Common myeloid progenitor, CD34-positive (primary cell): Measurements from ENCODE around the gene TRIM31.

Experiments used
- CTCF ChIA-PET: fragments of 350-600 bp; sonication (Branson Sonifier 250); formaldehyde crosslinking; loops from one replicate; lab custom pipeline; 2021; ENCODE audit warnings: antibody characterized with exemption; lab: Charles Lee
- POLR2A ChIA-PET: fragments of 350-600 bp; sonication (Branson Sonifier 250); formaldehyde crosslinking; loops from one replicate; lab custom pipeline; 2021; ENCODE audit warnings: antibody characterized with exemption; lab: Charles Lee
- DNase-seq, 3 donors: peaks; one replicate each; pipeline versions ENCODE4 v3.0.0 to v3.0.0-alpha.2; 2013
- H3K27ac ChIP-seq, 2 experiments: 1 replicate in 1 of 2; 2 replicates in 1 of 2; pipeline ENCODE4 v1.7.0; 2013; ENCODE audit warnings: inconsistent platforms in 2 of 2, low read length in 2 of 2, mild to moderate bottlenecking in 2 of 2, low read depth in 1 of 2, moderate library complexity in 1 of 2; ENCODE audit not compliant: severe bottlenecking in 2 of 2, insufficient read depth in 1 of 2, poor library complexity in 1 of 2
- H3K27me3 ChIP-seq, 5 experiments: replicated peaks in 2 of 5; 1 replicate in 3 of 5; 2 replicates in 2 of 5; pipeline versions ENCODE4 v1.6.1 to v1.7.0; 2013; ENCODE audit warnings: low read length in 4 of 5, mild to moderate bottlenecking in 2 of 5, moderate library complexity in 2 of 5, inconsistent platforms in 1 of 5; ENCODE audit not compliant: insufficient read depth in 5 of 5, control insufficient read depth in 4 of 5
- H3K36me3 ChIP-seq, 4 experiments: 1 replicate in 2 of 4; 2 replicates in 2 of 4; pipeline versions ENCODE4 v1.6.1 to v1.7.0; 2013; ENCODE audit warnings: low read length in 3 of 4, control low read depth in 1 of 4, mild to moderate bottlenecking in 1 of 4; ENCODE audit not compliant: control insufficient read depth in 4 of 4, insufficient read depth in 4 of 4
- H3K4me1 ChIP-seq, 4 experiments: 1 replicate in 3 of 4; 2 replicates in 1 of 4; pipeline versions ENCODE4 v1.6.1 to v1.7.1; 2013; ENCODE audit warnings: low read length in 3 of 4, mild to moderate bottlenecking in 3 of 4, control low read depth in 1 of 4, inconsistent platforms in 1 of 4, moderate library complexity in 1 of 4; ENCODE audit not compliant: control insufficient read depth in 4 of 4, insufficient read depth in 4 of 4; ENCODE audit errors: control extremely low read depth in 1 of 4
- H3K4me3 ChIP-seq, 7 experiments: 1 replicate in 4 of 7; 2 replicates in 3 of 7; pipeline versions ENCODE4 v1.5.1 to v1.7.0; 2013; ENCODE audit warnings: mild to moderate bottlenecking in 7 of 7, low read length in 6 of 7, moderate library complexity in 6 of 7, inconsistent platforms in 2 of 7, low read depth in 2 of 7, control low read depth in 1 of 7; ENCODE audit not compliant: insufficient read depth in 4 of 7, control insufficient read depth in 1 of 7; ENCODE audit errors: extremely low read depth in 1 of 7
- H3K9me3 ChIP-seq, 5 experiments: 1 replicate in 4 of 5; 2 replicates in 1 of 5; pipeline versions ENCODE4 v1.6.1 to v1.7.1; 2013; ENCODE audit warnings: low read length in 4 of 5, mild to moderate bottlenecking in 2 of 5, inconsistent platforms in 1 of 5, low read depth in 1 of 5, moderate library complexity in 1 of 5; ENCODE audit not compliant: control insufficient read depth in 4 of 5, insufficient read depth in 2 of 5; ENCODE audit errors: control extremely low read depth in 1 of 5
- WGBS: methylation state at CpG from one replicate; pipeline ENCODE4 v1.1.5; 2013; ENCODE audit not compliant: insufficient coverage; 5-methylcytosine and 5-hydroxymethylcytosine counted together

TRIM31 gene

GRCh38 chr6:30157999-30158398 is 45.1 kb upstream of the TRIM31 start:
- CTCF ChIA-PET, result interaction anchor here (0.7 to 1.2 kb wide), 2 partner anchors 9 to 87 kb away, joined by 3 read pairs; no protein-coding TSS in a partner anchor
- DNase-seq, result no peak

GRCh38 chr6:30157581-30157980 is 44.7 kb upstream of the TRIM31 start:
- Histone ChIP-seq H3K9me3 (no peaks in the 10 kb centered on the region), H3K27ac (no peak overlapping the region), H3K4me3 (no peak overlapping the region), H3K36me3 (no peaks in the 10 kb centered on the region), H3K4me1 (peaks cover 0 to 30% (median 14%) of the 10 kb centered on the region in 4 experiments), H3K27me3 (no peaks in the 10 kb centered on the region)
- ChIA-PET CTCF (interaction anchor here (1.1 to 1.2 kb wide), 2 partner anchors 26 to 87 kb away, joined by 3 read pairs; no protein-coding TSS in a partner anchor), POLR2A (no interaction called here)
- no peak for DNase-seq

More at GRCh38 chr6:30157999-30158398, 45.1 kb upstream of the TRIM31 start:
- H3K9me3 ChIP-seq, result no peaks in the 10 kb centered on the region
- POLR2A ChIA-PET, result no interaction called here
- no peak overlapping the region for H3K4me3 ChIP-seq
- no peaks in the 10 kb centered on the region for H3K36me3 ChIP-seq
- 100% methylated on average over 1 of the region's 2 CpGs for WGBS
- H3K27ac ChIP-seq, result no peak overlapping the region
- no peaks in the 10 kb centered on the region for H3K27me3 ChIP-seq
- peaks cover 0 to 29% (median 12%) of the 10 kb centered on the region in 4 experiments for H3K4me1 ChIP-seq

- ChIA-PET POLR2A (no interaction called here), CTCF (interaction anchor here (1.1 kb wide), 1 partner anchor 26 kb away, joined by 3 read pairs; no protein-coding TSS in a partner anchor)
- H3K36me3 ChIP-seq, result no peaks in the 10 kb centered on the region
- 98% methylated on average over 9 of the region's 9 CpGs for WGBS
- H3K4me1 ChIP-seq, result peaks cover 0 to 36% (median 21%) of the 10 kb centered on the region in 4 experiments
- H3K9me3 ChIP-seq, result no peaks in the 10 kb centered on the region
- no peaks in the 10 kb centered on the region for H3K27me3 ChIP-seq
- H3K4me3 ChIP-seq, result no peak overlapping the region
- no peak overlapping the region for H3K27ac ChIP-seq
- DNase-seq, result no peak
These were observed 43.9 kb upstream of the TRIM31 start for GRCh38 chr6:30156774-30157173.

DNA sequence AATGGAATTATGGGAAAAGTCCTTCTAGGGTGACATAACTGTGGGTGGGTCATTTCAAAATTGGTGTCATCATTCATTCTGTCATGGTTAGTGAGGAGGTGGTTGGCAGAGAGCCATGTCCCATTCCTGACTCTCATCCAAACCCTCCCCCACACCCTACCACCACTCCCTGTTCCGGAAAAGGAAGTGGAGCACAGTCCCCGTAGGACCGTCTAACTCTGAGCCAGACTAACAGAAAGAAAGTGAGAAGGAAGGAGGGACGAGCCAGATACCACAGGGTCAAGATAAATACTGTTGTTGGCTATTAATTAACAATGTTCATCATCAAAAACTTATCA is 43.3 kb upstream of the TRIM31 start:
- Histone ChIP-seq H3K27me3 (no peaks in the 10 kb centered on the region), H3K27ac (no peak overlapping the region), H3K36me3 (no peaks in the 10 kb centered on the region), H3K4me3 (no peak overlapping the region), H3K9me3 (no peaks in the 10 kb centered on the region), H3K4me1 (peaks cover 0 to 41% (median 26%) of the 10 kb centered on the region in 4 experiments)
- no CpG with 5 or more reads among the region's 4 CpGs for WGBS
- CTCF ChIA-PET, result interaction anchor here (1.1 kb wide), 1 partner anchor 25 kb away, joined by 3 read pairs; no protein-coding TSS in a partner anchor
- no peak for DNase-seq
- POLR2A ChIA-PET, result no interaction called here

- CTCF ChIA-PET, result interaction anchor here (1.2 to 2.9 kb wide), 3 partner anchors 24 to 53 kb away, joined by 3 to 14 read pairs (median 9); no protein-coding TSS in a partner anchor
- POLR2A ChIA-PET, result interaction anchor here (1.3 kb wide), 1 partner anchor 12 kb away, joined by 3 read pairs; no protein-coding TSS in a partner anchor
These were observed 42.8 kb upstream of the TRIM31 start for GRCh38 chr6:30155520-30156261.

GRCh38 chr6:30154709-30155519 is 42.0 kb upstream of the TRIM31 start:
- no peaks in the 10 kb centered on the region for H3K27me3 ChIP-seq
- H3K4me3 ChIP-seq, result no peak overlapping the region
- no peak overlapping the region for H3K27ac ChIP-seq
- WGBS, result 97% methylated on average over 6 of the region's 12 CpGs
- POLR2A ChIA-PET, result interaction anchor here (1.3 kb wide), 1 partner anchor 13 kb away, joined by 3 read pairs; no protein-coding TSS in a partner anchor
- no peaks in the 10 kb centered on the region for H3K36me3 ChIP-seq
- DNase-seq, result no peak
- H3K4me1 ChIP-seq, result peaks cover 0 to 55% (median 35%) of the 10 kb centered on the region in 4 experiments
- CTCF ChIA-PET, result interaction anchor here (1.2 to 2.9 kb wide), 4 partner anchors 13 to 52 kb away, joined by 3 to 14 read pairs (median 6); no protein-coding TSS in a partner anchor
- no peaks in the 10 kb centered on the region for H3K9me3 ChIP-seq

More at GRCh38 chr6:30155520-30156261, 42.8 kb upstream of the TRIM31 start:
- Histone ChIP-seq H3K27ac (no peak overlapping the region), H3K36me3 (no peaks in the 10 kb centered on the region), H3K4me3 (no peak overlapping the region), H3K9me3 (no peaks in the 10 kb centered on the region), H3K4me1 (peaks cover 0 to 47% (median 31%) of the 10 kb centered on the region in 4 experiments), H3K27me3 (no peaks in the 10 kb centered on the region)
- no CpG with 5 or more reads among the region's 2 CpGs for WGBS
- DNase-seq, result no peak
